GM23338 (cell line): ENCODE data around the gene RBM17. TPM values are rescaled to one million over a fixed set of nuclear protein-coding genes. Genes with fewer than 3 reads are reported as not detected.

Experiments
- ATAC-seq: fragments of 200-7000 bp; cut with Tn5 transposase; 3 replicates; pipeline ENCODE4 v1.9.1; 2020
- DNase-seq: peaks from one replicate; pipeline ENCODE4 v3.0.0-alpha.2; 2015; ENCODE audit warnings: low spot score
- H2AFZ ChIP-seq: fragments of 200-600 bp; sonication (generic); 2 replicates; pipeline ENCODE4 v1.8.0; 2016; ENCODE audit warnings: antibody characterized with exemption, mild to moderate bottlenecking, moderate library complexity
- H3F3A ChIP-seq: fragments of 200-600 bp; sonication (generic); replicated peaks from 2 replicates; pipeline ENCODE4 v1.8.0; 2017; ENCODE audit warnings: antibody characterized with exemption, mixed run types, low read depth
- H3K27ac ChIP-seq: fragments of 200-600 bp; sonication (generic); 2 replicates; pipeline ENCODE4 v1.6.1; 2016; ENCODE audit warnings: low read depth
- H3K27me3 ChIP-seq: fragments of 200-600 bp; sonication (generic); 2 replicates; pipeline ENCODE4 v1.8.0; 2016; ENCODE audit warnings: mild to moderate bottlenecking, mixed run types, moderate library complexity; ENCODE audit not compliant: insufficient read depth
- H3K36me3 ChIP-seq: fragments of 200-600 bp; sonication (generic); 2 replicates; pipeline ENCODE4 v1.8.0; 2016; ENCODE audit warnings: mild to moderate bottlenecking; ENCODE audit not compliant: insufficient read depth
- H3K4me1 ChIP-seq: fragments of 200-600 bp; sonication (generic); 2 replicates; pipeline ENCODE4 v1.8.0; 2016; ENCODE audit warnings: mild to moderate bottlenecking, moderate library complexity; ENCODE audit not compliant: insufficient read depth
- H3K4me2 ChIP-seq: fragments of 200-600 bp; sonication (generic); 2 replicates; pipeline ENCODE4 v1.7.1; 2017; ENCODE audit warnings: mixed run types
- H3K4me3 ChIP-seq: fragments of 200-600 bp; sonication (generic); 2 replicates; pipeline ENCODE4 v1.6.1; 2016; ENCODE audit warnings: mixed run types
- H3K79me2 ChIP-seq: fragments of 200-600 bp; sonication (generic); replicated peaks from 2 replicates; pipeline ENCODE4 v1.8.0; 2017; ENCODE audit warnings: mild to moderate bottlenecking; ENCODE audit not compliant: insufficient read depth
- H3K9me2 ChIP-seq: fragments of 200-600 bp; sonication (generic); 2 replicates; pipeline ENCODE4 v1.8.0; 2017; ENCODE audit not compliant: insufficient read depth
- H4K20me1 ChIP-seq: fragments of 200-600 bp; sonication (generic); replicated peaks from 2 replicates; pipeline ENCODE4 v1.8.0; 2017; ENCODE audit warnings: mild to moderate bottlenecking; ENCODE audit not compliant: insufficient read depth
- H3K27ac Mint-ChIP-seq: 2 replicates; pipeline ENCODE4 v1.8.0; 2020; ENCODE audit warnings: inconsistent platforms, mild to moderate bottlenecking, moderate library complexity, mixed read lengths
- H3K27me3 Mint-ChIP-seq: 3 replicates; pipeline ENCODE4 v1.8.0; 2022; ENCODE audit warnings: low read depth, mild to moderate bottlenecking, moderate library complexity, mixed read lengths, inconsistent platforms; ENCODE audit not compliant: insufficient read depth, poor library complexity
- H3K36me3 Mint-ChIP-seq: 3 replicates; pipeline ENCODE4 v1.8.0; 2021; ENCODE audit warnings: low read depth, mild to moderate bottlenecking, inconsistent platforms, moderate library complexity, mixed read lengths
- H3K4me1 Mint-ChIP-seq: 3 replicates; pipeline ENCODE4 v1.8.0; 2020; ENCODE audit warnings: mild to moderate bottlenecking, inconsistent platforms, mixed read lengths
- H3K4me3 Mint-ChIP-seq: 3 replicates; pipeline ENCODE4 v1.8.0; 2021; ENCODE audit warnings: moderate library complexity, mild to moderate bottlenecking, inconsistent platforms, mixed read lengths
- H3K9me3 Mint-ChIP-seq: 3 replicates; pipeline ENCODE4 v1.8.0; 2020; ENCODE audit warnings: moderate library complexity, mild to moderate bottlenecking, inconsistent platforms, mixed read lengths
- CREB1 ChIP-seq: fragments of 250-450 bp; sonication (Bioruptor Pico); IDR thresholded peaks from 2 replicates; pipeline ENCODE4 v1.5.0; 2020; ENCODE audit warnings: low read depth, mild to moderate bottlenecking, moderate library complexity
- EZH2 ChIP-seq: fragments of 200-600 bp; sonication (generic); IDR thresholded peaks from one replicate; pipeline ENCODE4 v1.8.0; 2017; ENCODE audit warnings: antibody characterized with exemption, mild to moderate bottlenecking, low read depth; ENCODE audit not compliant: unreplicated experiment
- EZH2phosphoT487 ChIP-seq: fragments of 200-600 bp; sonication (generic); IDR thresholded peaks from one replicate; pipeline ENCODE4 v1.8.1; 2018; ENCODE audit warnings: antibody characterized with exemption; ENCODE audit not compliant: unreplicated experiment
- JUNB ChIP-seq: IDR thresholded peaks from one replicate; pipeline ENCODE4 v1.6.1; 2016; ENCODE audit warnings: antibody characterized with exemption; ENCODE audit not compliant: unreplicated experiment
- NANOG ChIP-seq: IDR thresholded peaks from 2 replicates; pipeline ENCODE4 v1.6.1; 2016; ENCODE audit warnings: antibody characterized with exemption, borderline replicate concordance
- POLR2AphosphoS5 ChIP-seq: IDR thresholded peaks from 2 replicates; pipeline ENCODE4 v1.6.1; 2016; ENCODE audit warnings: antibody characterized with exemption, low read depth
- STAT1 ChIP-seq: IDR thresholded peaks from one replicate; pipeline ENCODE4 v1.6.1; 2016; ENCODE audit warnings: antibody characterized with exemption; ENCODE audit not compliant: unreplicated experiment
- ZNF114 ChIP-seq: fragments of 250-450 bp; sonication (Bioruptor Pico); IDR thresholded peaks from 2 replicates; pipeline ENCODE4 v1.5.0; 2020; ENCODE audit warnings: mild to moderate bottlenecking, moderate library complexity
- ZNF331 ChIP-seq: fragments of 250-450 bp; sonication (Bioruptor Pico); IDR thresholded peaks from 2 replicates; pipeline ENCODE4 v1.5.0; 2020; ENCODE audit warnings: low read depth, mild to moderate bottlenecking, moderate library complexity
- polyA plus RNA-seq: library from polyadenylated mRNA; unstranded; fragments of >200 nt; fragmentation: Nextera tagmentation; extraction: Ambion mirVana; gene quantifications from 2 replicates; pipeline ENCODE4 v1.2.1, GENCODE V29; 2016
- total RNA-seq: library from RNA; depleted of rRNA; stranded (reverse); fragments of >200 nt; shearing (Covaris generic); gene quantifications from 2 replicates; pipeline ENCODE4 v1.2.3, GENCODE V29; 2014
- TF ChIP-seq, protein P1 (sequence below): fragments of 250-450 bp; sonication (Bioruptor Pico); IDR thresholded peaks from 2 replicates; pipeline ENCODE4 v1.5.0; 2020; ENCODE audit warnings: mild to moderate bottlenecking, moderate library complexity
- TF ChIP-seq, protein P2 (sequence below), 2 experiments: fragments of 200-600 bp in 1 of 2; sonication (generic) in 1 of 2; conservative IDR thresholded peaks; 2 replicates each; pipeline versions ENCODE4 v1.5.1 to v1.6.1; 2016 to 2017; ENCODE audit warnings: antibody characterized with exemption in 2 of 2, low read depth in 2 of 2, mild to moderate bottlenecking in 2 of 2, moderate library complexity in 1 of 2
- TF ChIP-seq, protein P3 (sequence below): IDR thresholded peaks from 2 replicates; pipeline ENCODE4 v1.6.1; 2016; ENCODE audit warnings: antibody characterized with exemption
- TF ChIP-seq, protein P4 (sequence below): IDR thresholded peaks from one replicate; pipeline ENCODE4 v1.6.1; 2018; ENCODE audit warnings: antibody characterized with exemption; ENCODE audit not compliant: unreplicated experiment

Gene RBM17
- total and polyA plus RNA-seq, 2 experiments from 2014 or later, result 54.7 to 281 TPM

DNA sequence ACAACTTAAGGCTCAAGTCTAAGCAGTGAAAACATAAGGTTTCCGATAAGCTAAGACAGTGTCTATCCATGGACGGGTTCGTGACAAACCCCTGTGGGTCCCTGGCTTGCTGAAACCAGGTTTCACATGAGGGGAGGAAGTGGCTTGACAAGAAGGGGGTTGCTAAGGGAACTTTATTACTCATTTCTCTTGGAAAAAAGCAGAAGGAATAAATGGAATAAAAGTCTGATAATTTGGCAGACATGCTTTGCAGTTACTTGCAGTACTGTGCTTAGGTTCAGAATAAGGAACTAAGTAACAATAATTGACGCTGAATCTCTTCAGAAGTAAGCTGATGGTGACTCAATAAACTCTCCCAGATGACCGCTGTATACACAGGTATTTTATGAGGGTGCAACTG is 34.7 kb downstream of the RBM17 start:
- no peaks in the 10 kb centered on the region for H3K36me3 ChIP-seq
- H3K79me2 ChIP-seq, result no peaks in the 10 kb centered on the region
- no peak overlapping the region for H3K4me2 ChIP-seq
- TF ChIP-seq STAT1 (no peak), POLR2AphosphoS5 (no peak), ZNF331 (CRISPR knock-in tag) (no peak), ZNF114 (CRISPR knock-in tag) (no peak), CREB1 (CRISPR knock-in tag) (no peak), NANOG (no peak), EZH2phosphoT487 (no peak), EZH2 (no peak), JUNB (no peak)
- TF ChIP-seq, protein P1, sequence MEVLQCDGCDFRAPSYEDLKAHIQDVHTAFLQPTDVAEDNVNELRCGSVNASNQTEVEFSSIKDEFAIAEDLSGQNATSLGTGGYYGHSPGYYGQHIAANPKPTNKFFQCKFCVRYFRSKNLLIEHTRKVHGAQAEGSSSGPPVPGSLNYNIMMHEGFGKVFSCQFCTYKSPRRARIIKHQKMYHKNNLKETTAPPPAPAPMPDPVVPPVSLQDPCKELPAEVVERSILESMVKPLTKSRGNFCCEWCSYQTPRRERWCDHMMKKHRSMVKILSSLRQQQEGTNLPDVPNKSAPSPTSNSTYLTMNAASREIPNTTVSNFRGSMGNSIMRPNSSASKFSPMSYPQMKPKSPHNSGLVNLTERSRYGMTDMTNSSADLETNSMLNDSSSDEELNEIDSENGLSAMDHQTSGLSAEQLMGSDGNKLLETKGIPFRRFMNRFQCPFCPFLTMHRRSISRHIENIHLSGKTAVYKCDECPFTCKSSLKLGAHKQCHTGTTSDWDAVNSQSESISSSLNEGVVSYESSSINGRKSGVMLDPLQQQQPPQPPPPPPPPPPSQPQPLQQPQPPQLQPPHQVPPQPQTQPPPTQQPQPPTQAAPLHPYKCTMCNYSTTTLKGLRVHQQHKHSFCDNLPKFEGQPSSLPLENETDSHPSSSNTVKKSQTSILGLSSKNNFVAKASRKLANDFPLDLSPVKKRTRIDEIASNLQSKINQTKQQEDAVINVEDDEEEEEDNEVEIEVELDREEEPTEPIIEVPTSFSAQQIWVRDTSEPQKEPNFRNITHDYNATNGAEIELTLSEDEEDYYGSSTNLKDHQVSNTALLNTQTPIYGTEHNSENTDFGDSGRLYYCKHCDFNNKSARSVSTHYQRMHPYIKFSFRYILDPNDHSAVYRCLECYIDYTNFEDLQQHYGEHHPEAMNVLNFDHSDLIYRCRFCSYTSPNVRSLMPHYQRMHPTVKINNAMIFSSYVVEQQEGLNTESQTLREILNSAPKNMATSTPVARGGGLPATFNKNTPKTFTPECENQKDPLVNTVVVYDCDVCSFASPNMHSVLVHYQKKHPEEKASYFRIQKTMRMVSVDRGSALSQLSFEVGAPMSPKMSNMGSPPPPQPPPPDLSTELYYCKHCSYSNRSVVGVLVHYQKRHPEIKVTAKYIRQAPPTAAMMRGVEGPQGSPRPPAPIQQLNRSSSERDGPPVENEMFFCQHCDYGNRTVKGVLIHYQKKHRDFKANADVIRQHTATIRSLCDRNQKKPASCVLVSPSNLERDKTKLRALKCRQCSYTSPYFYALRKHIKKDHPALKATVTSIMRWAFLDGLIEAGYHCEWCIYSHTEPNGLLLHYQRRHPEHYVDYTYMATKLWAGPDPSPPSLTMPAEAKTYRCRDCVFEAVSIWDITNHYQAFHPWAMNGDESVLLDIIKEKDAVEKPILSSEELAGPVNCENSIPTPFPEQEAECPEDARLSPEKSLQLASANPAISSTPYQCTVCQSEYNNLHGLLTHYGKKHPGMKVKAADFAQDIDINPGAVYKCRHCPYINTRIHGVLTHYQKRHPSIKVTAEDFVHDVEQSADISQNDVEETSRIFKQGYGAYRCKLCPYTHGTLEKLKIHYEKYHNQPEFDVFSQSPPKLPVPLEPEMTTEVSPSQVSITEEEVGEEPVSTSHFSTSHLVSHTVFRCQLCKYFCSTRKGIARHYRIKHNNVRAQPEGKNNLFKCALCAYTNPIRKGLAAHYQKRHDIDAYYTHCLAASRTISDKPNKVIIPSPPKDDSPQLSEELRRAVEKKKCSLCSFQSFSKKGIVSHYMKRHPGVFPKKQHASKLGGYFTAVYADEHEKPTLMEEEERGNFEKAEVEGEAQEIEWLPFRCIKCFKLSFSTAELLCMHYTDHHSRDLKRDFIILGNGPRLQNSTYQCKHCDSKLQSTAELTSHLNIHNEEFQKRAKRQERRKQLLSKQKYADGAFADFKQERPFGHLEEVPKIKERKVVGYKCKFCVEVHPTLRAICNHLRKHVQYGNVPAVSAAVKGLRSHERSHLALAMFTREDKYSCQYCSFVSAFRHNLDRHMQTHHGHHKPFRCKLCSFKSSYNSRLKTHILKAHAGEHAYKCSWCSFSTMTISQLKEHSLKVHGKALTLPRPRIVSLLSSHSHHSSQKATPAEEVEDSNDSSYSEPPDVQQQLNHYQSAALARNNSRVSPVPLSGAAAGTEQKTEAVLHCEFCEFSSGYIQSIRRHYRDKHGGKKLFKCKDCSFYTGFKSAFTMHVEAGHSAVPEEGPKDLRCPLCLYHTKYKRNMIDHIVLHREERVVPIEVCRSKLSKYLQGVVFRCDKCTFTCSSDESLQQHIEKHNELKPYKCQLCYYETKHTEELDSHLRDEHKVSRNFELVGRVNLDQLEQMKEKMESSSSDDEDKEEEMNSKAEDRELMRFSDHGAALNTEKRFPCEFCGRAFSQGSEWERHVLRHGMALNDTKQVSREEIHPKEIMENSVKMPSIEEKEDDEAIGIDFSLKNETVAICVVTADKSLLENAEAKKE, result no peak
- TF ChIP-seq, protein P2, sequence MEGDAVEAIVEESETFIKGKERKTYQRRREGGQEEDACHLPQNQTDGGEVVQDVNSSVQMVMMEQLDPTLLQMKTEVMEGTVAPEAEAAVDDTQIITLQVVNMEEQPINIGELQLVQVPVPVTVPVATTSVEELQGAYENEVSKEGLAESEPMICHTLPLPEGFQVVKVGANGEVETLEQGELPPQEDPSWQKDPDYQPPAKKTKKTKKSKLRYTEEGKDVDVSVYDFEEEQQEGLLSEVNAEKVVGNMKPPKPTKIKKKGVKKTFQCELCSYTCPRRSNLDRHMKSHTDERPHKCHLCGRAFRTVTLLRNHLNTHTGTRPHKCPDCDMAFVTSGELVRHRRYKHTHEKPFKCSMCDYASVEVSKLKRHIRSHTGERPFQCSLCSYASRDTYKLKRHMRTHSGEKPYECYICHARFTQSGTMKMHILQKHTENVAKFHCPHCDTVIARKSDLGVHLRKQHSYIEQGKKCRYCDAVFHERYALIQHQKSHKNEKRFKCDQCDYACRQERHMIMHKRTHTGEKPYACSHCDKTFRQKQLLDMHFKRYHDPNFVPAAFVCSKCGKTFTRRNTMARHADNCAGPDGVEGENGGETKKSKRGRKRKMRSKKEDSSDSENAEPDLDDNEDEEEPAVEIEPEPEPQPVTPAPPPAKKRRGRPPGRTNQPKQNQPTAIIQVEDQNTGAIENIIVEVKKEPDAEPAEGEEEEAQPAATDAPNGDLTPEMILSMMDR (conservative IDR thresholded peaks at IDR 0.05; ENCODE audit: low read depth in 2 of 2), result no peak
- TF ChIP-seq, protein P3, sequence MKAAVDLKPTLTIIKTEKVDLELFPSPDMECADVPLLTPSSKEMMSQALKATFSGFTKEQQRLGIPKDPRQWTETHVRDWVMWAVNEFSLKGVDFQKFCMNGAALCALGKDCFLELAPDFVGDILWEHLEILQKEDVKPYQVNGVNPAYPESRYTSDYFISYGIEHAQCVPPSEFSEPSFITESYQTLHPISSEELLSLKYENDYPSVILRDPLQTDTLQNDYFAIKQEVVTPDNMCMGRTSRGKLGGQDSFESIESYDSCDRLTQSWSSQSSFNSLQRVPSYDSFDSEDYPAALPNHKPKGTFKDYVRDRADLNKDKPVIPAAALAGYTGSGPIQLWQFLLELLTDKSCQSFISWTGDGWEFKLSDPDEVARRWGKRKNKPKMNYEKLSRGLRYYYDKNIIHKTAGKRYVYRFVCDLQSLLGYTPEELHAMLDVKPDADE, result no peak
- TF ChIP-seq, protein P4, sequence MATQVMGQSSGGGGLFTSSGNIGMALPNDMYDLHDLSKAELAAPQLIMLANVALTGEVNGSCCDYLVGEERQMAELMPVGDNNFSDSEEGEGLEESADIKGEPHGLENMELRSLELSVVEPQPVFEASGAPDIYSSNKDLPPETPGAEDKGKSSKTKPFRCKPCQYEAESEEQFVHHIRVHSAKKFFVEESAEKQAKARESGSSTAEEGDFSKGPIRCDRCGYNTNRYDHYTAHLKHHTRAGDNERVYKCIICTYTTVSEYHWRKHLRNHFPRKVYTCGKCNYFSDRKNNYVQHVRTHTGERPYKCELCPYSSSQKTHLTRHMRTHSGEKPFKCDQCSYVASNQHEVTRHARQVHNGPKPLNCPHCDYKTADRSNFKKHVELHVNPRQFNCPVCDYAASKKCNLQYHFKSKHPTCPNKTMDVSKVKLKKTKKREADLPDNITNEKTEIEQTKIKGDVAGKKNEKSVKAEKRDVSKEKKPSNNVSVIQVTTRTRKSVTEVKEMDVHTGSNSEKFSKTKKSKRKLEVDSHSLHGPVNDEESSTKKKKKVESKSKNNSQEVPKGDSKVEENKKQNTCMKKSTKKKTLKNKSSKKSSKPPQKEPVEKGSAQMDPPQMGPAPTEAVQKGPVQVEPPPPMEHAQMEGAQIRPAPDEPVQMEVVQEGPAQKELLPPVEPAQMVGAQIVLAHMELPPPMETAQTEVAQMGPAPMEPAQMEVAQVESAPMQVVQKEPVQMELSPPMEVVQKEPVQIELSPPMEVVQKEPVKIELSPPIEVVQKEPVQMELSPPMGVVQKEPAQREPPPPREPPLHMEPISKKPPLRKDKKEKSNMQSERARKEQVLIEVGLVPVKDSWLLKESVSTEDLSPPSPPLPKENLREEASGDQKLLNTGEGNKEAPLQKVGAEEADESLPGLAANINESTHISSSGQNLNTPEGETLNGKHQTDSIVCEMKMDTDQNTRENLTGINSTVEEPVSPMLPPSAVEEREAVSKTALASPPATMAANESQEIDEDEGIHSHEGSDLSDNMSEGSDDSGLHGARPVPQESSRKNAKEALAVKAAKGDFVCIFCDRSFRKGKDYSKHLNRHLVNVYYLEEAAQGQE, result no peak
- no peaks in the 10 kb centered on the region; the same call in 1 of the 2 replicates for H4K20me1 ChIP-seq
- no peaks in the 10 kb centered on the region for H3F3A ChIP-seq
- H3K27ac ChIP-seq, result no peak overlapping the region
- no peak overlapping the region for H3K27ac Mint-ChIP-seq
- H3K9me3 Mint-ChIP-seq, result no peaks in the 10 kb centered on the region
- H3K4me3 Mint-ChIP-seq, result no peak overlapping the region
- no peaks in the 10 kb centered on the region for H3K9me2 ChIP-seq
- no peak overlapping the region for H3K4me3 ChIP-seq
- H3K4me1 ChIP-seq, result no peaks in the 10 kb centered on the region; the same call in 1 of the 2 replicates
- no peak for ATAC-seq
- no peaks in the 10 kb centered on the region for H3K27me3 ChIP-seq
- peaks cover 15% of the 10 kb centered on the region for H3K27me3 Mint-ChIP-seq
- no peak overlapping the region for H2AFZ ChIP-seq
- peaks cover 18% of the 10 kb centered on the region for H3K4me1 Mint-ChIP-seq
- no peaks in the 10 kb centered on the region for H3K36me3 Mint-ChIP-seq
- DNase-seq, result no peak
